EH (cell line): ENCODE data around the gene AK9.
A peak's percentile ranks its signal among the peaks of the same experiment; 100 is the strongest.
"Not testable (repeated sequence)": the region's sequence is repeated elsewhere in the genome, so short reads cannot be mapped to it uniquely, and the experiment has no call there.

Experiments
- DNase-seq: peaks from one replicate; pipeline ENCODE4 v3.0.0-alpha.2; 2015; ENCODE audit warnings: low read depth

The AK9 gene

DNA sequence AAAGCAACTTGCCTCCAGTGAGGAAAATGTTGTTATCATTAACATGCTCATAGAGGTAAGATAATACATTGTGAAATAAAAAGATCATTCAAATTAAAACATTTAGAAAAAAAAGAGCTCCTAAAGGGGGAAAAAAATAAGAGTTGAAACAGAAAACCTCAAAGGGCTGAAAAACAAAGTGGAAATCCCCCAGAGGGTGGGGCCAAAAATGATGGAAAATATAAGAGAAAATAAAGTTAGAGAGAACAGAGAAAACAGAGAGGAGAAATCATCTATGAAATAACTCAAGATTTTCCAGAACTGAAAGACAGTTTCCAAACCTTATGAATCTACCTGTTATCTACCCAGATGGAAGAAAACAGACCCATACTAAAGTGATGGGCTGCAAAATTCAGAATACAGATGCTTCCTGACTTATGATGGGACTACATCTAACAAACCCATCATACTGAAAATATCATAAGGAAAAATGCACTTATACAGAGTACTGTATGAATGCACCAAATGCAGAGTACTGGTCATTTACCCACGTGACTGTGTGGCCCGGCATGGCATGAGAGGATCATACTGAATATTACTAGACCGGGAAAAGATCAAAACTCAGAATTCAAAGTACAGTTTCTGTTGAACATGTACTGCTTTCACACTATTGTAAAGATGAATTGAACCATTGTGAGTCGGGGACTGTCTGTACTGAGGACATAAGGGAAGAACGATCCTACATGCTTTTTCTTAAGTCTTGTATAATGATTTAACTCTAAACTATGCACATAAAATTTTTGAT lies 212.0 kb downstream of the AK9 start:
- peak; percentile 36 for DNase-seq

DNA sequence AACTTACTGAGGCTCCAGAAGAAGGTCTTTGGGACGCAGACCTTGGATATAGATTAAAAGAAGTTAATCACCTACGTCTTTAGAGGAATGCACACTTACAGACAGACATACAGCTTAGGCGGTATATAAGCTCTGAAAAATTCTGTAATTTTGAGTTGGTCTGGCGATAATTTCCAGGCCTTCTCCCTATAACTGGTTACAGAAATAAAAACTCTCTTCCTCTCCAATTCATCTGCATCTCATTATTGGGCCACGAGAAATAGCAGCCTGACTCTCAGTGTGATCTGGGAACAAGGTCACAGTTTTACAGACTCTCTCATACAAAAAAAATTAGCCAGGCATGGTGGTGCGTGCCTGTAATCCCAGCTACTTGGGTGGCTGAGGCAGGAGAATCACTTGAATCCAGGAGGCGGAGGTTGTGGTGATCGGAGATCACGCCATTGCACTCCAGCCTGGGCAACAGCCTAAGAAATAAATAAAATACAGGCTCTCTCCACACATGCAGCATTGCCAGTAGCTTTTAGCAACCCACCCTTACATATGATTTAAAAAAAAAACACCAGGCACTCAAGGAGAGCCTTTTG lies 212.7 kb downstream of the AK9 start:
- DNase-seq = peak; percentile 66

DNA sequence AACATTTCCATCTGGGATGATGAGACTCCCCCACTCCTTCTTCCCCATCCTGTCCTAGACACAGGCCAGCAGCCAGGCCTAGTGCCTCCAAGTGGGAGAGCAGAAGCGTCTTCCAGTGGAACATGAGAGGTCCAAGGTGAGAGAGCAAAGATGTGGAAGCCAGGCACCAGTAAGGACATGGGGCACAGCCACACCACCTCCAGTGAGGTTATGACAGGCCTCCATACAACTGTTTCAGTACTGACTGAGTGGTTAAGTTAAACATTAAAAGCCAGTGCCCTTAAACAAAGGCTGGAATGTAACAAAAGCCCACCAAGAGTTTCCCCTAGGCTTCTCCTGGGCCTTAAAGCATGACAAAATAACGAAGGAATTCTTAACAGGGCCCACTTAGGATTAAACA lies 213.3 kb downstream of the AK9 start:
- DNase-seq = no peak

GRCh38 chr6:109477184-109477583 lies 213.8 kb downstream of the AK9 start:
- no peak for DNase-seq

DNA sequence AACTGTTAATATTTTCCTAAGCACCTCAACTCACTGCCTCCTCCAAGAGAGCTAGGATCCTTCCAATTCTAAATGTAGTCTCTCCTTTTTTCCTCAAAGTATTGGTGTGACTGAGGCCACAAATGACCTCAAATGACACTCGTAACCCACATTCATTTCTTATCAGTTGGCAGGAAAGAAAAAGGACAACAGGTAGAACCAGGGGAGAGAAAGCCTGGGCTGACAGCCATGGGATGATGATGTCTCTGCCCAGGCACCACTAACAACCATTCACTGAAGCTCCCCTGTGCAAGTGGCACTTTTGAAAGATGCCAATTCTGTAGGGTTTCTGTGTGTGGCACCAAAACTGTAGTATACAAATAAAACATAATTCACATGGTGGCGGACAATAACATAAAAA lies 215.4 kb downstream of the AK9 start:
- no peak for DNase-seq

DNA sequence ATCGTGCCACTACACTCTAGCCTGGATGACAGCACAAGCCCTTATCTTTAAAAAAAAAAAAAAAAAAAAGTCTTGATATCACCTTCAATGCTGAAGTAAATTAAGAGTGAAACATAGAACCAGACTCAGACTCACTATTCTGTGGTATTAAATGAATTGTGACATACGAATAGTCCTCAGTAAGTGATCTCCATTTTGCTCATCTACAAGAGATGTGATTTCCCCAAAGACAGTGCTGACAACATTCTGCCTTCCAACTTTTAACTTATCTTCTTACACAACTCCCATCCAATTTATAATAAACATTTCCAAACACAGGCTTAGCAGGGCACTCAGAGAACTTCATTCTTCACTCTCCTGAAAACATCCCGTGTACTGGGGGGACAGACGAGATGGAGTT lies 216.0 kb downstream of the AK9 start:
- no peak for DNase-seq

DNA sequence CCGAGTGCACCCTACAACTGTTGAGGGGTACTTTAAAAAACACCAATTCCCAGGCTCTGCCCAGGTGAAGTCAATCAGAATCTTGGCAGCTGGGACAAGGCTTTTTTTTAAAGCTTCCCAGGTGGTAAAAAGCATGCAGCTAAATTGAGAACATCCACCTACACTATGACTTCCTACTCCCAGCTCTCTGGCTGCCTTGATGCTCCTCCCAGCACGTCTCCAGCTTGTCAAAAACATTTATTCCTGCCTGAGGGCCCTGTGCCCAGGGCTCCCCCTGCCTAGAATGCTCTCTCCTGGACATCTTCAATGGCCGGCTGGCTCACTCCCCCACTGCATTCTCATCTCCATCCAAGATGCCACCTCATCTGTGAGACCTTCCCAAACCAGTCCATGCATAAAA lies 217.9 kb downstream of the AK9 start:
- DNase-seq = no peak

DNA sequence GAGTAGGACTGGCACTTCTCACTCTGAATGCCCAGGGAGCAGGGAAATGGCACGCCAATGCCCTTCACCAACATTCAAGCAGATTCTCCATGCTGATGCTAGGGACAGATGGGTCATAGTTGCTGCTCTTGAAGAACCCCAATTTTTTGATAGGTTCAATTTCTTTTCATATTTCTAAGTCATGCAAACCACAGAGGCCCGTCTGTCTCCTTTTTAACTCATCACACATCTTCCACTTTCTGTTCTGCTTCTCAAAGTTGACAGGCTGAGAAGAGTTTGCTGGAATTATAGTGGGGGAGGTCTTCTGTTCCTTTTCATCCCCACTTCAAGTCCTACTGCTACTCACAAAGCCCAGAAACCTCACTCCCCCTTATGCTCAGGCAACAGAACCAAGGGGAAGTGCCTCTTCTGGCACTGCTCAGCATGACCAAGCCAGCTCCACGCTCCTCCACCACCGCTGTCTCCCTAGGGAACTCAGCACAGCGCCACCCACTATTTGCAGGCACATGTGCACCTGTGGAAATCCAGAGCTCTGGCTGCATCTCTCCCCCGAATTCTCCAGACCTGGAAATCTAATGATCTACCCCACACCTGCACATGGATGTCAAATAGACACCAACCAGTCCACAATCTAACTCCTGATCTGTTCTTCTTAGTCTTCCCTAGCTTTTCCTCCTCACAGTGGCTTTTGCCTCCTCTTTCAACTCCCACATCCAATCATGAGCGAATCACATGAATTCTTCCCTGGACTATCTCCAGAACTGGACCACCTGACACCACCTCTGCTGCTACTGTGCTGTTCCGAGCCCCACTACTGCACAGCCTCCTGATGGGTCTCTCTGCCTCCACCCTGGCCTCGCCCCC lies 218.6 kb downstream of the AK9 start:
- no peak for DNase-seq

DNA sequence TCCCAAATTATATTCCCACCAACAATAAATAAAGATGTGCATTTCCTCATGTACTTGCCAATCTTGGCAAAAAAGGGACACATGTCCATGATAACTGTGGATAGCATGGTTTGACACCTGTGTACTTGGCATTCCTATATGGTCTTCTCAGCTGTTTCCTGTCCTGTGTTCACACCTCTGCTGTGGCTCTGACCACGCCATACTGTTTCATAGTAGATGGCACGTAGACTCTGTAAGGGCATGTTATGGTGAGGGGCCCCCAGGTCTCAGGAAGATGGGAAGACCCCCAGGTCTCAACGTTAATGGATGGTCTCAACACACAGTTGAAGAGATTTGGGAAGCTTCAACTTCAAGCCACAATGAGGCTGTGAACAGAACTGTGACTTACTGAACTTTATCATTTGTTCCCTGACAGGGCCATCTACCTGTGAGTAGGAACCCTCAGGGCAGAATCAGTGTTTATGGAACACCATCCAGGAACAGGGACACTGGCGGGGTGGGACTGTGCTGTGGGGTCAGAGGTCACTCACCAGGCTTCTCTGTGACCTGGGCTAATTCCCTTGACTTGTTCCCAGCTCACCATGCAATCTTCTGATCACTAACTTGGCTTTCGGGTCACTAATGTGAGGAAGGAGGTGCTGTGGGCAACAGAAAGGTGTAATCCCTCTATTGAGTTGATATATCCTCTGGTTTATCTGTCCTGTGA lies 219.7 kb downstream of the AK9 start:
- no peak for DNase-seq

DNA sequence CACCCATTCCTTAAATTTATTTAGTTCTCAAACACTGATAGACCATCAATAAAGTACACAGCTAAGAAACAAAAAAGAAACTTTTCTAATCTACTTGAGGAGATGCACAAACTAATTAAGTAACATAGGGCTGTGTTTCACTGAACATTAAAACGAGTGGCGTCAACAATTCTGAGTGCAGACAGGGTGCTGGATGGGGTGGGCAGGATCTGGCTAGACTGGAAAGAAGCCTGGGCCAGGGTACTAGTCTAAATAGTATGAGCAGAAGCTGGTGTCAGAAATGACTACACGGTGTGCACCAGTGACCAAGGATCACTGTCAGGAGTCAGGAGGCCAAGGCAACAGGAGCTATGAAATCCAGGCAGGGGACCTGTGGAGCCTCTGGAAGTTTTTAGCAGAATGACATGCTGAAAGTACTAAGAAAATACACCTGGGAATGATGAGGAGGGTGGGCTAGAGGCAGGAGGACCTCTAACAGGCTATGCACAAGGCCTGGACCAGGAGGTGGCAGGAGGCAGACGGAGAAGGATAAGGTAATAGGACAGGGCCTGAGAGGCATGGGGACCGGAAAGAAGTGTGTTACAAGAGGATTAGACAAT lies 221.3 kb downstream of the AK9 start:
- no peak for DNase-seq

DNA sequence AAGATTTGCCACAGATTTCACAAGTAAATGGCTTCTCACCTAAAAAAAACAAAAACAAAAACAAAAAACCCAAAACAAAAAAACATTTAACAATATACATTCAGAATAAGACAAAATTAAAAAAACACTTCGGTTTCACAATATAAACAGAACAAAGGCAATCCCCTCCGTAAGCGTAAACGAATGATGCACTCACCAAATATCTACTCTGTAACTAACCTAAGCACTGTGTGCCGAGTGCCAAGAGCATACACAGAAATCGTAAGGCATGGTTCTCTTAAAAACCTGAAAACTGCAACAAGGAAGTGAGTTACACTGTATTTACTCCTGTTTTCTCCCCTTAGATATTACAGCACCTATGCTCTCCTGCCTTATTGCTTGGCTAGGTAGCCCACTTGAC lies 223.3 kb downstream of the AK9 start:
- no peak for DNase-seq

DNA sequence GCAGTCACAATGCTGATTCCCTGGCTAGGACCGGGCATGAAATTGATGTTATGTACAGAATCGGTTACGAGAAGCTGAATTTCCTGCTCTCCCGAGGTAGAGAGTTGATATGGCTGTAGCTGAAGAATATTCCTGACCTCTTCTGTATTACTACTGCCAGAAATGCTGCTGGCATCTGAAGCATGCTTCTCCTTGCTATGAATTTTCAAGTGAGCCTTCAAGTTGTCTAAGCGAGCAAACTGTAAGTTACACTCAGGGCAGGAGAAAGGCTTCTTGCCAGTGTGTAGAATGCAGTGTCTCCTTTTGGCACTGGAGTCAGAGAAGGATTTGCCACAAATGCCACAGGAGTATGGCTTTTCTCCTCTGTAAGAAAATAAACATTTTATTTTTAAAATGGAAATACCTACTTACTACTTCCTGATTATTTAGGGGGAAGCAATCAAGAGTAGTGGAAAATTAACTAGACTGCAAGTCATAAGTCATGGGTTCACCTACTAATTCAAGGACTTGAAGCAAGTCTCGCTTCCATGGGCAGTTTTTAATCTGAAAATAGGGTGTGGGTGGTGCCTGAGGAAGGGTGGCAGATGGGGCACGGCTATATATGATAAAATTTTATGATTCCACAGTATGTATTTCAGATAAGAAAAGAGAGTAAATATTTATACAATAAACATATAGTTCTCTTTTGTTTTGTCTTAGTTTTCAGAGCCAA lies 224.6 kb downstream of the AK9 start:
- no peak for DNase-seq

- DNase-seq = no peak
These were observed 225.2 kb downstream of the AK9 start for GRCh38 chr6:109465772-109466171.

GRCh38 chr6:109461733-109462526 lies 229.1 kb downstream of the AK9 start:
- no peak for DNase-seq

DNA sequence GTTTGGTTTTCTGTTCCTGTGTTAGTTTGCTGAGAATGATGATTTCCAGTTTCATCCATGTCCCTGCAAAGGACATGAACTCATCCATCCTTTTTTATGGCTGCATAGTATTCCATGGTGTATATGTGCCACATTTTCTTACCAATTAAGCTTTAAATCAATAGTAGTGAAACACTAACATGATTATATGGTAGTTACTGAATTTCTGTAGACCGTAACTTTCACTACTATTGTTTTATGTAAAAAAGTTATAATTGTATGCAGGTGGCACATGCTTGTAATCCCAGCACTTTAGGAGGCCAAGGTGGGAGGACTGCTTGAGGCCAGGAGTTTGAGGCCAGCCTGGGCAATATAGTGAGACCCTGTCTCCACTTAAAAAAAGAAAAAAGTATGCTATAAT lies 229.8 kb downstream of the AK9 start:
- DNase-seq = not testable (repeated sequence)

GRCh38 chr6:109460161-109460829 lies 230.7 kb downstream of the AK9 start:
- DNase-seq = no peak

DNA sequence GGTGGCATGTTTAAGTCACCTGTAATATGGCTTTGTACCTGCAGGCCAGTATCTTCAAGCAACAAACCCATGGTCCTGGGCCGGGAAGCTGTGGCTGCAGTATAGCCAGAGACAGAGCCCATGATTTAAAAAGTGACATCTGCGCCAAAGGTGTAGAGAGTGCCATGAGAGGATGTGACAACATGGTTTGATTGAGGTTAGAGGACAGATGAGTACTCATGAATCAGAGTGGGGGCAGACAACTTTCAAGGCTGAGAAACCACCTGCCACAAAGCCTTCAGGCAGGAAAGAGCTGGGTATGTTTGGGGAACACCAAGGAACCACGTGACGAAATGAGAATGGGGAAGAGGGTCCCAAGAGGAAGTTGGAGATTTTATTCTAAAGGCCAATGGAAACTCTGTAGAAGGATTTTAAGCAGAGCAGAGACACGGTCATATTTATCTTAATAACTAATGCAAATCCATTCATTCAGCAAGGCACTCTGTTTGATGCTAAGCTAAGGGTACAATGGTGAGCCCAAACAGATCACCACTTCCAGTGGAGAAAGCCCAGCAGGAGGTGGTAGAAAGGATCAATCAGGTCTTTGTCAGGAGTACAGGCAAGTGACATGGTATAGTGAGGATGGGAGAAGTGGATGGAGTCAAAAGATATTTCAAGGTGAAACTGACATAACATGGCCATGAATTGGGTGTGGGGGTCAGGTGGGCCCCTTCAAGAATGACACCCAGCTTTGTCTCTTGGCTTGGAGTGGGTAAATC lies 232.0 kb downstream of the AK9 start:
- no peak for DNase-seq

DNA sequence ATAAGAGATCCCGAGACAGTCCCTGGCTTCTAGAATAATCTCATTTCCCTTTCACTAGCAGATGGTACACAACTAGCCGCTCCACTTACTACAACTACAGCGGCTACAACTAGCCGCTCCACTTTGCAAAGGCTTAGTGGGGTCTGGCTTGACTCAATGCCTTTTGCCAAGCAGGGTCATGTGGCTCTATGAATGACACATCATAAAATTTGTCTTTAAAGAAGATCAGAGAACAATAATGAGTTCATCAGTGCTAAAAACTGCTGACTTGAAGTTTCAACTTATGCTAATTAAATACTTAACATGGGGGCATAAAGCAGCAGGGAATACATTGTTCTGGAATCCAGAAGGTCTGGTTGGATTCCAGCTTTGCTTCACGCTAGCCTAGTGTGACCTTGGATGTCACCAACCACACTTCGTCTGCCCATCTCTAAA lies 233.4 kb downstream of the AK9 start:
- DNase-seq = peak; percentile 54
